A673 (cell line): Measurements from ENCODE around the gene CLEC17A. TPM values are rescaled to one million over a fixed set of nuclear protein-coding genes. Genes with fewer than 3 reads are reported as not detected.

Source experiments
- BruUV-seq: library from RNA; stranded (reverse); fragments of 400-500 nt; replicated peaks from 2 replicates; lab custom pipeline; 2021; lab: Mats Ljungman, UMichigan
- CTCF ChIA-PET: fragments of 300-600 bp; sonication (Branson Sonifier 250); formaldehyde crosslinking; loops from one replicate; lab custom pipeline; 2022; ENCODE audit warnings: antibody characterized with exemption; lab: Charles Lee
- POLR2A ChIA-PET: fragments of 300-600 bp; sonication (Branson Sonifier 250); formaldehyde crosslinking; loops from one replicate; lab custom pipeline; 2022; ENCODE audit warnings: antibody characterized with exemption; ENCODE audit not compliant: low non-redundant PET; lab: Charles Lee
- DNase-seq: peaks from one replicate; pipeline ENCODE4 v3.0.0-alpha.2; 2015; ENCODE audit warnings: low spot score
- H3K27ac ChIP-seq: fragments of 200-600 bp; sonication (generic); 2 replicates; pipeline ENCODE4 v1.5.1; 2016; ENCODE audit warnings: mixed run types, low read depth, mild to moderate bottlenecking, mixed read lengths, antibody characterized with exemption, low read length; ENCODE audit not compliant: poor library complexity, severe bottlenecking
- H3K27me3 ChIP-seq: fragments of 200-600 bp; sonication (generic); replicated peaks from 2 replicates; pipeline ENCODE4 v1.6.1; 2017; ENCODE audit warnings: mixed run types, low read depth, mild to moderate bottlenecking, mixed read lengths, antibody characterized with exemption, low read length; ENCODE audit not compliant: insufficient read depth, poor library complexity
- H3K36me3 ChIP-seq: fragments of 200-600 bp; sonication (generic); 2 replicates; pipeline ENCODE4 v1.6.1; 2016; ENCODE audit warnings: mixed run types, mild to moderate bottlenecking, mixed read lengths, antibody characterized with exemption, low read length; ENCODE audit not compliant: insufficient read depth, poor library complexity, severe bottlenecking
- H3K4me1 ChIP-seq: fragments of 200-600 bp; sonication (generic); 2 replicates; pipeline ENCODE4 v1.6.1; 2017; ENCODE audit warnings: mixed run types, mild to moderate bottlenecking, mixed read lengths, antibody characterized with exemption, low read length; ENCODE audit not compliant: insufficient read depth, poor library complexity, severe bottlenecking
- H3K4me3 ChIP-seq: fragments of 200-600 bp; sonication (generic); 2 replicates; pipeline ENCODE4 v1.5.1; 2016; ENCODE audit warnings: low read depth, mixed run types, mild to moderate bottlenecking, mixed read lengths, low read length; ENCODE audit not compliant: poor library complexity, severe bottlenecking
- H3K9me3 ChIP-seq: fragments of 200-600 bp; sonication (generic); 2 replicates; pipeline ENCODE4 v1.6.1; 2016; ENCODE audit warnings: mixed run types, low read depth, mild to moderate bottlenecking, mixed read lengths, antibody characterized with exemption, low read length; ENCODE audit not compliant: poor library complexity, severe bottlenecking
- EZH2 ChIP-seq: fragments of 200-600 bp; sonication (generic); IDR thresholded peaks from 2 replicates; pipeline ENCODE4 v1.6.1; 2017; ENCODE audit warnings: borderline replicate concordance, low read depth, mild to moderate bottlenecking, mixed read lengths, antibody characterized with exemption, low read length; ENCODE audit not compliant: poor library complexity, severe bottlenecking
- intact Hi-C: fragments of 100-400 bp; cut with micrococcal nuclease; formaldehyde crosslinking; loops from one replicate; pipeline ENCODE4 v1.10.0; 2022; ENCODE audit not compliant: unreplicated experiment
- total RNA-seq: library from RNA; stranded (reverse); gene quantifications from 2 replicates; pipeline ENCODE4 v1.2.3, GENCODE V29; 2021
- TF ChIP-seq, protein P1 (sequence below): fragments of 300-800, 200-600 bp; sonication (generic); conservative IDR thresholded peaks from 2 replicates; pipeline ENCODE4 v1.5.1; 2017; ENCODE audit warnings: low read depth, mild to moderate bottlenecking, antibody characterized with exemption, low read length, moderate library complexity, mixed read lengths

The CLEC17A gene
- total RNA-seq, 1 experiment from 2014 or later, result not detected

DNA sequence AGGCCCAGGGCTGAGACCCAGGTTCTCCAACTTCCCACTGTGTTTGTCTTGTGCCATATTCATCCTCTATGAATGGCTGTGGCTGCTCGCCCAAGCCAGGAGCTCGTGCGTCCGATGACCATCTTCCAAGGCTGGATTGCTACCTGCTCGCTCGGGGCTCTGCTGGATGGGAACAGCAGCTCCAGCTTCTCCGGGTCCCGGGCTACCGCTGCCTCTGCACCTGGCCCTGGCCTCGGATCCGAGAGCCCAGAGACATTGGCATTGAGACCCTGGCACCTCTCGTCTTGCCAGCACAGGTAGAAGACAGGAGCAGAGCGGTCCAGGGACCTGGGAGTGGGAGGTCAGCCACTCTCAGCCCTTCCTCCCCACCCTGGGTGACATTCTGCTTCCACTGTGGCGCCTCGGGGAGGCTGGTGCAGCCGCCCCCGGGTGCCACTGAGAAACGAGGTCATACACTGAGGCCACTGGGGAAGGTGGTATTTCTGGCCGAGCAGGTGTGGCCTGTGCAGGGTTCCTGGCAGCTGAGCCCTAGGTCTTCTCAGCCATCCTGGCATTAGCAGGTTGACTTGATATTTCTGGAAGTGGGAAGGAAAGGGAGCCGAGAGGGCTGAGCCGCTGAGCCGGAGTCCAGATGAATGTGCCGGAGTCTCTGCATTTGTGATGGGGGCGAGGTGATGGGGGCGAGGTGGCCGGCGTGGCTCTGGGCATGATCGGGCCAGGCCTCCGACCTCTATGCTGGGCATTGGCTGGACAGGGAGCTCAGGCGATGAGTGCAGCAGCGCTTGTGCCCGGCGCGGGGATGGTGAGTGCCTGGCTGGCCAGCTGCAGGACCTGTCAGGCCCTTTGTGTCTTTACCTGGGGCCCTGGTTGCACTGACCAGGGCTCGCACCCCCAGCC, 29.6 kb upstream of the CLEC17A start:
- intact Hi-C loops, result no loop called here
- CTCF ChIA-PET, result interaction anchor here (0.7 kb wide), 1 partner anchor 94 kb away, joined by 3 read pairs; no protein-coding TSS in a partner anchor
- Histone ChIP-seq H3K9me3 (no peaks in the 10 kb centered on the region), H3K36me3 (peaks cover 7% of the 10 kb centered on the region), H3K27ac (no peak overlapping the region), H3K4me1 (peaks cover 5% of the 10 kb centered on the region), H3K27me3 (no peaks in the 10 kb centered on the region), H3K4me3 (no peak overlapping the region)
- TF ChIP-seq, protein P1, sequence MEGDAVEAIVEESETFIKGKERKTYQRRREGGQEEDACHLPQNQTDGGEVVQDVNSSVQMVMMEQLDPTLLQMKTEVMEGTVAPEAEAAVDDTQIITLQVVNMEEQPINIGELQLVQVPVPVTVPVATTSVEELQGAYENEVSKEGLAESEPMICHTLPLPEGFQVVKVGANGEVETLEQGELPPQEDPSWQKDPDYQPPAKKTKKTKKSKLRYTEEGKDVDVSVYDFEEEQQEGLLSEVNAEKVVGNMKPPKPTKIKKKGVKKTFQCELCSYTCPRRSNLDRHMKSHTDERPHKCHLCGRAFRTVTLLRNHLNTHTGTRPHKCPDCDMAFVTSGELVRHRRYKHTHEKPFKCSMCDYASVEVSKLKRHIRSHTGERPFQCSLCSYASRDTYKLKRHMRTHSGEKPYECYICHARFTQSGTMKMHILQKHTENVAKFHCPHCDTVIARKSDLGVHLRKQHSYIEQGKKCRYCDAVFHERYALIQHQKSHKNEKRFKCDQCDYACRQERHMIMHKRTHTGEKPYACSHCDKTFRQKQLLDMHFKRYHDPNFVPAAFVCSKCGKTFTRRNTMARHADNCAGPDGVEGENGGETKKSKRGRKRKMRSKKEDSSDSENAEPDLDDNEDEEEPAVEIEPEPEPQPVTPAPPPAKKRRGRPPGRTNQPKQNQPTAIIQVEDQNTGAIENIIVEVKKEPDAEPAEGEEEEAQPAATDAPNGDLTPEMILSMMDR, result no peak
- TF ChIP-seq EZH2, result no peak
- POLR2A ChIA-PET, result no interaction called here
- DNase-seq, result no peak
- BruUV-seq, result no TSS peak

DNA sequence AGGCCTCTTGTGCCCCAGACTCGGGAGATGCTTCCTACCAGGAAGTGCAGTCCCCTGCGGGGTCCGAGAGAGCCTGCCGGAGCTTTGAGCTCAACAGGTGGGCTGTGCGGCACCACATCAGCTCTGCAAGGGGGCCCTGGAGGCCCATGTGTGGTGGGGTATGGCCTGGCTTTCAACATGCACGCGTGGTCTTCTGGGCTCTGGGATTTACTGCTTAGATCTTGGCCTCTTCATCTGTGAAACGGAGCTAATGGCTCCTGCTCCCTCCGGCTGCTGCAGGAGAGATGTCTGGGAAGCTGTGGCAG, 29.0 kb upstream of the CLEC17A start:
- ChIA-PET CTCF (no interaction called here), POLR2A (interaction anchor here (0.7 kb wide), 1 partner anchor 36 kb away, joined by 3 read pairs; the partner anchor contains the start of gene DNAJB1)
- TF ChIP-seq, protein P1, result no peak
- TF ChIP-seq EZH2, result no peak
- no peak overlapping the region for H3K27ac ChIP-seq
- no peak for DNase-seq
- intact Hi-C loops, result no loop called here
- H3K4me1 ChIP-seq, result peaks cover 9% of the 10 kb centered on the region
- H3K27me3 ChIP-seq, result no peaks in the 10 kb centered on the region
- no peak overlapping the region for H3K4me3 ChIP-seq
- BruUV-seq, result no TSS peak
- no peaks in the 10 kb centered on the region for H3K9me3 ChIP-seq
- H3K36me3 ChIP-seq, result peaks cover 3% of the 10 kb centered on the region

DNA sequence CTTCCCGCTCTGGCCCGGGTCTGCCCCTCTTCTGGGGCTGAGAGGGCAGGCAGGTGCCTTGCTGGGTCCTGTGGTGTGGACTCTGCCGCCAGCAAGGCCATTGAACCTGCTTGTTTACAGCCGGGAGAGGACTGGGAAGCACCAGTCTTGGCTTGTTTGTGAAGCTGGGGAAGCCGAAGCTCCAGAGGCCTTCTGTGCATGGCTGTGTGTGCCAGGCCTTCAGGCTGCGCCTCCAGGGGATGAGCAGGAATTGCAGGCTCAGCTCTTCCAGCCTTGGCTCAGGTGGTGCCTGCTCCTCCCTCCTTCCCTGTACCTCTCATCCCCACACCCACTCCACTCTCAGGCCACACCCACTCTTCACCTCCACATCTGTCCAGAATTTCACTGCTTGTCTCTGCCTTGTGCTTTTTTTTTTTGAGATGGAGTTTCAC, 28.5 kb upstream of the CLEC17A start:
- H3K36me3 ChIP-seq, result no peaks in the 10 kb centered on the region
- no peak overlapping the region for H3K4me3 ChIP-seq
- BruUV-seq, result no TSS peak
- H3K27ac ChIP-seq, result no peak overlapping the region
- CTCF ChIA-PET, result interaction anchor here (0.6 kb wide), 1 partner anchor 10 kb away, joined by 4 read pairs; no protein-coding TSS in a partner anchor
- POLR2A ChIA-PET, result interaction anchor here (0.6 to 0.7 kb wide), 2 partner anchors 36 to 141 kb away, joined by 3 read pairs; partner anchors contain the start of gene DNAJB1
- TF ChIP-seq, protein P1, result no peak
- TF ChIP-seq EZH2, result no peak
- H3K27me3 ChIP-seq, result no peaks in the 10 kb centered on the region
- intact Hi-C loops, result no loop called here
- no peaks in the 10 kb centered on the region for H3K9me3 ChIP-seq
- H3K4me1 ChIP-seq, result peaks cover 9% of the 10 kb centered on the region
- DNase-seq, result no peak
